Activated T-cell treated with anti-CD3 and anti-CD28 coated beads for 4 hours (primary cell): ENCODE data around the gene TUBD1.
"Not testable (repeated sequence)": the region's sequence is repeated elsewhere in the genome, so short reads cannot be mapped to it uniquely, and the experiment has no call there.

ENCODE experiments used
- DNase-seq: peaks from one replicate; pipeline ENCODE4 v3.0.0-alpha.2; 2020

TUBD1 gene

DNA sequence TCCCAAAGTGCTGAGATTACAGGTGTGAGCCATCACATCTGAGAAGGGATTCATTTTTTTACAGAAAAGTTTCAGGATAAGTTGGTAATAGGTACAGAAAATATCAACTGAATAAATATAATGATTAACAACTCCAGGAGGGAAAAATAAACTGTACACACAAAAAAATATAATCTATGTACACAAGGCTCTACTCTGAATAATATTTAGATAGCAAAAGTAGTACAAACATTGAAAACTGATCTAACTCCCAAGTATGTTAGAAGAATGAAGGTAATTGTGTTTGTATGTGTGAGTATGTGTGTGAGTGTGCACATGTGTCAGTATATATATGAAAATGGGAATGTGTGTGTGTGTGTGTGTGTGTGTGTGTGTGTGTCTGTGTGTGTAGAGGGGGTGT, 20.4 kb downstream of the TUBD1 start:
- no peak for DNase-seq

DNA sequence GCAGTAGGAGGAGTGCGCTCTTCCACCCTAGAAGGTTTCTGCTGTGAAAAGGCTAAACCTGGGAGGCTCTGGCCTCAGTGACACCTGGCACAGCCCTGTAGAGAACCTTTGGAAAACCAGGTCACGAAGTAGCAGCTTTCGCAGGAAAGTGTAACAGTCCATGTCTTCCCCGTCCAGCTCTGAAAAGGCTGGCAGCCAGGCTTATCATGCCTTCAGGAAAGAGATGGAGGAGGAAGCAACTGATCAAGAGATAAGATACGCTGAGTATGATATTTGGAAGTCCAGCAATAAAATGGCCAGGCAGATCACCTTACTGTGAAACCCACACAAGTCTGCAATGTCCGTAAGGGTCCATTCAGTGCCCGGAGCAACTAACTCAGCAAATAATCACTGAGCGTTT, 22.3 kb downstream of the TUBD1 start:
- no peak for DNase-seq

DNA sequence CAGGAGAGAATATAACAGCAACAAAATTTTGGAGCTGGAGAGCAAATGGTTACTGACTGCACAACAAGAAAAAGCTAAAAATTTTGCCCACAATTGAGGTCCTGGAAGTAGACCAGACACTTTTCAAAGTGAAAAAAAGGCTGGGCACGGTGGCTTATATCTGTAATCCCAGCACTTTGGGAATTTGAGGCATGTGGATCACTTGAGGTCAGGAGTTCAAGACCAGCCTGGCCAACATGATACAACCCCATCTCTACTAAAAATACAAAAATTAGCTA, 22.9 kb downstream of the TUBD1 start:
- no peak for DNase-seq

DNA sequence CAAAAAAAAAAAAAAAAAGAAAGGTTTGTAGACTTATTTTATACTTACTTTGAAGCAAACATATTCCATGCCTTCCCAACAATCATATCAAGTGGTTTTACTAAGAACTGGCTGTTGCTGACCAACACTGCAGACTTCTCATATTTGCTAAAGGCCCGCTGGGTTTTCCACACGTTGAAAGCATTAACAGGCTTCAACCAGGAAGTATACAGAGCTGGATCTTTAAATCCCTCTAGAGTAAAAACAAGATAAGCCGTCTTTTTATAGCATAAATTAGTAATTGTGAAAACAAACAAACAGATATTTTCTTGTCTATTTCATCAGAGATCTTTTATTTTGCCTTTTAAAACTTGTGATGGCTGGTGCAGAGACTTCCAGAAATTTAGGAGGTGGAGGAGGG, 29.1 kb downstream of the TUBD1 start:
- no peak for DNase-seq

DNA sequence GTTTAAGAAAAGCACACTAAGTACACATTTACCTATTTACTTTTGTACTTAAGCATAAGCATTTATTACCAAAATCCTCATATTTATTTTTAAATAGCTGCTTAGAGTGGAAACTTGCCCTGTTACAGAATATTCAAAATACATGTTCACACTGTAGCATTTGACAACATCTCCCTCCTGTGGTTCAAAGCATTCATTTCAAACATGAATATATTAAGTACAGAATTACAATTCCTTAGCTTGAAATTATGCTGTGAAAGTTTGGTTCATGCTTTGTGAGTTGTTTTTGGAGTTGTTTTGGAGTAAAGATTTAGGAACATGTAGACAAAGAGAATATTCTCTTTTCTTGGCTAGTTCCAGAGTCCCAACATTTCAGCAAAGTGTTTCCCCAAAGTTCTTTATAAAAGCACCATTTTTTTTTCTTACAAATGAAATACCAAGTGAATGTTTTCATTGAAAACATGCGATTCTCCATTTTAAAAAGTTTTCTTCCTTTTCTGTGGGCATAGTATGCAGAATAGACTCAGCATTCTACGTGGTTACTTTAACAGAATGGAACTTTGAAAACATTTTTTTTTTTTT, 33.2 kb downstream of the TUBD1 start:
- no peak for DNase-seq

DNA sequence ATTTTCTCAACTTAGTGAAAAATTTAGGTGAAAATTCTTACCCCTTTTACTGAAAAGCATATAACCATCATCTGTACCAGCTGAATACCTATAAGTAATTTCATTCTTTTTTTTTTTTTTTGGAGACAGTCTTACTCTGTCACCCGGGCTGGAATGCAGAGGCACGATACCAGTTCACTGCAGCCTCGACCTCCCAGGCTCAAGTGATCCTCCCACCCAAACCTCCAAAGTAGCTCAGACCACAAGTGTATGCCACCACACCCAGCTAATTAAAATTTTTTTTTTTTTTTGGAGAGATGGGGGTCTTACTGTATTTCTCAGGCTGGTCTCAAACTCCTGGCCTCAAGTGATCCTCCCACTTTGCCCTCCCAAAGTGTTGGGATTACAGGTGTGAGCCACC, 33.8 kb downstream of the TUBD1 start:
- no peak for DNase-seq

DNA sequence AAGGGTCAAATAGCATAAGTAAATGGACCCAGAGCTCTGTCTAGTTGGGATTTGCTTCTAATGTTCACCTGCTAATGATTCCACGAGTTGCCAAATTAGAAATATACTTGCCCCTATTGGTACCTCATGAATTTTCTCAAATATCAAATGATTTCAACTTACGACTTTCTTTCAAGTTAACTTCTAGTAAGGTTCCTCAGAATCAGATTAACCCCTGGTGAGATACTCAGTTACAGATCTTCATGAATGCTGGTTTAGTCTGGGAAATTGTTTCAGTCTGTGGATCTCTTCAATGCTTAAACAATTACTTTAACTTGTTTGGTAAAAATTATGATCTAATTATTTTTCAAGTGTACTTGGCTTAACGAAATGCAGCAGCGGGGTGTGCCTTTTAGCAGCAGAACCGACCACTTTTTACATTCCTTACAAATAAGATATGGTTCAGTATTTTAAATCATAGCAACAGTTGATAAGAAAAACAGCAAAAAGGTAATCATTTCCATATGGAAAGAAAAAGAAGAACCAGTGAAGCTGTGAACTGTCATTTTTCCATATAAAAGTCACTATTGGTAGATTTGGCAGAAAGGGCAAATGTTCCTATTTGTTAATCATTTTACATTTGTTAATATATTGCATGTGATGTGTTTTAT, 34.5 kb downstream of the TUBD1 start:
- DNase-seq: no peak

DNA sequence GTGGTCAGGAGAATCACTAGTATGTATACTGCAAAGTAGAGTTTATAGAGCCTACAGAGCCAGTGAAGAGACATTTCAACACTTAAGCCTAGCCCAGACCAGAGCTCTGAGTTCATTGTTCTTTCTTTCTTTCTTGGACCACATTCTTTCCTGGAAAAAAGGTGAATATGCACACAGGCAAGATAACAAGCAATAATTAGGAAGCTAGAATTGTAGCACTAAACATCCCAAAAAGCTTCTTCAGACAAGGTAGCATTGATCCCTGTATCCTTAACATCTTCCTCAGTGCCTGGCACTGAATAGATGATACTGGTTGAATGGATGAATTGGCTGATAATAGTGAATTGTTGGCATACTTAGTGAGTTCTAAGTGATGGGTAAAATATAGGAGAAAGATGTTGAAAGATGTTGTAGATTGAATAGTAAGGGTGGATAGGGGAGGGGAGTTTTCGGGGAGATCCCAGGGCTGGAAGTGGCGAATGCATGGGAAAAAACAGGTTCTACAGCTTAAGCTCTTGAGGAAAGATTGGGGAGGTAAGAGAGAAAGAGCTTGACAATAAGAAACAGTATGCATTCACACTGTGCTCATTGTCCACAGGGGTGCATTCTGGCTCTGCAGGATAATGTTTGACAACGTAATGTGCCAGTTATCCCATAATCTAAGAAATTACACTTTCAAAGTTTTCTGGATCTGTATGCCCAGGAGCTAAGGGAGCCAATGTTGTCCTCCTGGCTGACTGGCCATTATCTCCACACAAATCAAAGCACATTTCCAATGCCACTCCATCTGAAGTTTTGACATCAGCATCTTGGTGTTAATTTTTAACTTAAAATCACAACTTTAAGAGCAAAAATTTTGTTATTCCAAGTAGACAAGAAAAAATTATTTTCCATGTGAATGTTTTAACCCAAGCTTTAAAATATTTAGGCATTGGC, 35.6 kb downstream of the TUBD1 start:
- no peak for DNase-seq

DNA sequence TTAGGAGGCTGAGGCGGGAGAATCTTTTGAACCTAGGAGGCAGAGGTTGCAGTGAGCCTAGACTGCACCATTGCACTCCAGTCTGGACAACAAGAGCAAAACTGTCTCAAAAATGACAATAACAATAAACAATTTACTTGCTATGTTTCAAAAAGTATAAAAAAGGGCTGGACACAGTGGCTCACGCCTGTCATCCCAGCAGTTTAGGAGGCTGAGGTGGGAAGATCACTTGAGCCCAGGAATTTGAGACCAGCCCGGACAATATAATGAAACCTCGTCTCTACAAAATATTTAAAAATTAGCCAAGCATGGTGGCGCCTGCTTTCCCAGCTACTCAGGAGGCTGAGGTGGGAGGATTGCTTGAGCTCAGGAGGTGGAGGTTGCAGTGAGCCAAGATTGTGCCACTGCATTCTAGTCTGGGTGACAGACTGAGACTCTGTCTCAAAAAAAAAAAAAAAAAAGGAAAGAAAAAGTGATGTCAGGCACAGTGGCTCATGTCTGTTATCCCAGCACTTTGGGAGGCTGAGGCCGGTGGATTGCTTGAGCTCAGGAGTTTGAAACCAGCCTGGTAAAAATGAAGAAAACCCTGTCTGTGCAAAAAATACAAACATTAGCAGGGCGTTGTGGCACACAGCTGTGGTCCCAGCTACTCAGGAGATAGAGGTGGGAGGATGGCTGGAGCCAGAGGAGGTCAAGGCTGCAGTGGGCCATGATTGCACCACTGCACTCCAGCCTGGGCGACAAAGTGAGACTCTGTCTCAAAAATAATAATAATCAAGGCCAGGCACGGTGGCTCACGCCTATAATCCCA, 38.6 kb downstream of the TUBD1 start:
- DNase-seq: not testable (repeated sequence)

DNA sequence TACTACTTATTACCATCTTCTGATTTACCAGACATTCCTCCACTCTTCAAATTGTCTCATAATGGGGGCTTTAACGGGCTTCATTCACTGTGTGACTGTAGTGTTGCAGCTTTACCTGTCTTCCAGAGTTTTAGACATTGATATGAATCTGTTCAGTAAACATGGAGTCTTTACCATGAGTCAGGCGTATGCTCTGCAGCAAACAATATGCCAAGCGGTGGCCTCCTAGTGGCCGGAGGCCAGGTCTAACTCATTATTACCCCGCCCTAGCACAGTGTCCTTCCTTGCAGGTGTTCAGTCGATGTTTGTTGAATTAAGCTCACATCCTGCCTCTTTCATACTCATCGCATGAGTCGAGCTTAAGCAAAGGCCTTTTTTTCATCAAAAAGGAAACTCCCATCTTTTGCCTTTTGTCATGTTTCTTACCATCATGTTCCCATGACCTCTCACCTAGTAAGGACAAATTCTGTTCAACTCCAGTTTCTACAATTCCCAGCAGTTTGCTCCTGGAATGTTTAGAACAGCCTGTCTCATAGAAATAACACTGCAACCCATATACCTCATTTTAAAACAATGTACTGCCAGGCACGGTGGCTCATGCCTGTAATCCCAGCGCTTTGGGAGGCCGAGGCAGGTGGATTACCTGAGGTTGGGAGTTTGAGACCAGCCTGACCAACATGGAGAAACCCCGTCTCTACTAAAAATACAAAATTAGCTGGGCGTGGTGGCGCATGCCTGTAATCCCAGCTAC, 39.4 kb downstream of the TUBD1 start:
- DNase-seq: peak; percentile 41

DNA sequence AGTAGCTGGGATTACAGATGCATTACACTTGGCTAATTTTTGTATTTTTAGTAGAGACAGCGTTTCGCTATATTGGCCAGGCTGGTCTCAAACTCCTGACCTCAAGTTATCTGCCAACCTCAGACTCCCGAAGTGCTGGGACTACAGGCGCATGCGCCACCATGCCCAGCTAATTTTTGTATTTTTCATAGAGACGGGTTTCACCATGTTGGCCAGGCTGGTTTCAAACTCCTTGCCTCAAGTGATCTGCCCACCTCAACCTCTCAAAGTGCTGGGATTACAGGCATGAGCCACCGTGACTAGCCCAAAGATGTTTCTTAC, 39.9 kb downstream of the TUBD1 start:
- DNase-seq: not testable (repeated sequence)

DNA sequence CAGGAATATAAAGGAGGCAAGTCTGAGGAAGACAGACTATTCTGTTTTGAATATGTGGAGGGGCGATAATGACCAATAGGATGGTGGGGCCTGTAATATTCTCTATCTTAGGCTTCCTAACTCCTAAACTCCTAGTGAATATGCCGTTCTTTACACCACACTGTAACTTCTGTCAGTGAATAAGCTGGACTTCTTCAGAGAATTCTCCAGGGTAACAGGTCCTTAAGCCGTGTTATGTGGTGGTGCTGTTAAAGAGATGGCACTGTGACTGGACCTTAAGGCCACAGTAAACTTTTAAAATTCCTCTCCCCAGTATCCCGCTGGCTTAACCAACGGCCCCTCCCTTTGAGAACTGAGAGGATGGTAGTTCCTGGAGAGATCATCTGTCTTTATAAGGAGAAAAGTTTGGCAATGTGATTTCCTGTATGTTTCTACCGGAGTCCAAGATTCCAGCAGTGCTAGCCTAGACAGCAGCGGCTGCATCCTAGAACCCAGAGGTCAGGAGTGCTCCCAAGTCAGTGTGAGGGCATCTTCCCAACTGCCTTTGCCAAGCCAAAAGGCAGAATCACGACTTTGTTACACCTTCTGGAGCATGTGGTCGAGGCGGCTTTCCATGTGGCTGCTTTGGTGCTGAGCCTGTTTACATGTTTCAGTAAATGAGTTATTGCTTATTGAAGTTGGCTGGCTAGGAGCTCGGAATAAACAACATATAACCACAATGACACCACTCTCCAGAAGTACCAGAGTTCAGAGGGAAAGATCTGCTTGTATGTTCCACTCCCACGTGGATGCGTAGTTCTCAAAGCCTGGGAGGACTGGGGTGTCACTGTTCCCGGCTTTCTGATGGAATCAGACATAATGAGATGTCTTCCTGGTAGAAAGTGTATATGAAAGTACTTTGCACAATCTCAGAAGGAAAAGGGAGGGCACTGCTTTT, 41.0 kb downstream of the TUBD1 start:
- no peak for DNase-seq

DNA sequence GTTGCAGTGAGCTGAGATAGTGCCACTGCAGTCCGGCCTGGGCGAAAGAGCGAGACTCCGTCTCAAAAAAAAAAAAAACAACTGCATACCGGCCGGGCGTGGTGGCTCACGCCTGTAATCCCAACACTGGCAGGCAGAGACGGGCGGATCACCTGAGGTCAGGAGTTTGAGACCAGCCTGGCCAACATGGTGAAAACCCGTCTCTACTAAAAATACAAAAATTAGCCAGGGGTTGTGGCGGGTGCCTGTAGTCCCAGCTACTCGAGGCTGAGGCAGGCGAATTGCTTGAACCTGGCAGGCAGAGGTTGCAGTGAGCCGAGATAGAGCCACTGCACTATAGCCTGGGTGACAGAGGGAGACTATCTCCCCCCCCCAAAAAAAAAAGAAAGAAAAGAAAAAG, 42.4 kb downstream of the TUBD1 start:
- DNase-seq: not testable (repeated sequence)

DNA sequence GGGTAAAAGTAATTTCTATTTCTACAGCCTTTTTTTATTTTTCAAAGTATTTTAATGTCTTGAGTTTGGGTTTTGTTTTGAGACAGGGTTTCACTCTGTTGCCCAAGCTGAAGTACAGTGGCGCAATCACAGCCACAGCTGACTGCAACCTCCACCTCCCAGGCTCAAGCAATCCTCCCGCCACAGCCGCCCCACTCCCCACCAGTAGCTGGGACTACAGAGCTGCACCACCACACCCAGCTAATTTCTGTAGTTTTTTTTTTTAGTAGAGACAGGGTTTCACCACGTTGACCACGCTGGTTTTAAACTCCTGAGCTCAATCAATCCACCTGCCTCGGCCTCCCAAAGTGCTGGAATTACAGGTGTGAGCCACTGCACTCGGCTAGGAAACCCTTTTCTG, 44.0 kb downstream of the TUBD1 start:
- DNase-seq: no peak

DNA sequence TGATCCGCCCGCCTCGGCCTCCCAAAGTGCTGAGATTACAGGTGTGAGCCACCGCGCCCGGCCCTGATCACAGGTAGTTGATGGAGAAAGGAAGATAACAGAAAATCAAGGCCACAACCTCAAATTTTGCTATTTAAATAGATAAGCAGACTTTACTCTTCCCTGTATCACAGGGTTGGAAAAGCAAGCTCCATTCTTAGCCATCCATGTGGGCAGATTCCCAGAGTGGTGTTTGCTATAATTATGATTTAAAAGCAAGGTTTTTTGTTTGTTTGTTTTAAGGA, 44.4 kb downstream of the TUBD1 start:
- no peak for DNase-seq

DNA sequence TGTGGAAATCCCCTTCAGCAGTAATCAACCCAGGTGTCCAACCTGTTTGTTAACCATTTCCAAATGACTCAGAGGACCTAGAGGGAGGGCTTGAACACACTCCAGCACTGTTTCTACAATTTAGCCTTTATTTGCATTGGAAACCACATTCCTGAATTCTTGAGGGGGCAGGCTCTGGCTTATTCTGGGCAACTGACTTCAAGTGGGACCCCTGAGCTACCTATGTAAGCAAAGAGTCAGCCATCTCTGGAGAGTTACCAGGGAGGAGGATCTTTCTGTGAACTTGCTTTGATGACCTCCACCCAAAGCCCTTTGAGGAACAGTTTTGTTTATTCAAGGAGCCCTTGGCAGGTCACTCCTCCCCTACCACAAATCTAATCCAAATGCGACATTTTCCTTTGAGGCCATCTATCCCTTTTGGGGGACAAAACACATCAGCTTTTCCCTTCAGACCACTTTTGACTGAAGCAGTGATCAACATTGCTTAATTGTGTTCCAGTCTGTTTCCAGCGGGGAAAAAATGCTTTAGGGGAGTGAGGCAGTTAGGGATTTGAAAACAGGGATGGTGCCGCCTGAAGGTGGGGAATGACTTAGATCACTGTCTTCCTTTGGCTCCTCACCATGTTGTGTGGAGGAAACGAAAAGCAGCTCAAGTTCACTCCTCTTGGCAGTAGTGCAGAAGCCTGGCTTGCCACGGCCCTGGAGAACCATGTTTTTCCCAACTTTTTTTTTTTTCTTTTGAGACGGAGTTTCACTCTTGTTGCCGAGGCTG, 46.2 kb downstream of the TUBD1 start:
- no peak for DNase-seq

DNA sequence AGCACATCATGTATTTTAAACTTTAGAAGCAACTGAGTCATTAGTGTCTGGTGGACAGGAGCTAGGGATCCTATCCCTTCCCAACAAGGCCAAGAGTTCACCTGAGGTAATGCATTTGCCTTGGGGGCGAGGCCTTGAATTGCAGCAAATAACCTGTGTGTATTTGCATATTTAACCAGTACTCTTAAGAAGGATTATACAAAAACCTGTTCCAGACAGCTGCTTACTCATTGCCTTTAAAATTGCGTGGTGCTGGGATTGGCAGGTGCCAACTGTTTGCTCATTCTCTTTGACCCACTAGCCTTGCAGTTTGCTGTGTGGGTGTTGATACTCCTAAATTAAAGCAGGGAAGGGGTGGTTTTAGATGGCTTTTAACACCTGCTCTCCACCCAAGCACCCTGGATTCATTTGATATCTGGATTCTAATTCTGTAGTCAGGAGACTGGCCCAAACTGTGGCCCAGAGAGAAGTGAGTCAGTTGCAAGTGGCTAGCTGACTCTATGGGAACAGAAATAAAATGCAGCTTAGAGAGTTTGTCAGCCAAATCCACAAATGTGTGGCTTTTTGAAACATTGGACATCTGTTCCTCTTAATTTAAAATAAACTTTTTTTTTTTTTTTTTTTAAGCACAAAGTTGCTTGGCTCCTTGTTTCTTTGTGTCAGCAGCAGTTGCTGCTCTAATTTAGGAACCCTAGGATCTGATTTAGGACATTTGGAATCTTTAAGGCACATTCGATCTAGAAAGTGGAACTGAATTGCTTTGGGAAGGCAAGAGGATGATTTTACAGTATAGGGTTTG, 46.9 kb downstream of the TUBD1 start:
- no peak for DNase-seq

DNA sequence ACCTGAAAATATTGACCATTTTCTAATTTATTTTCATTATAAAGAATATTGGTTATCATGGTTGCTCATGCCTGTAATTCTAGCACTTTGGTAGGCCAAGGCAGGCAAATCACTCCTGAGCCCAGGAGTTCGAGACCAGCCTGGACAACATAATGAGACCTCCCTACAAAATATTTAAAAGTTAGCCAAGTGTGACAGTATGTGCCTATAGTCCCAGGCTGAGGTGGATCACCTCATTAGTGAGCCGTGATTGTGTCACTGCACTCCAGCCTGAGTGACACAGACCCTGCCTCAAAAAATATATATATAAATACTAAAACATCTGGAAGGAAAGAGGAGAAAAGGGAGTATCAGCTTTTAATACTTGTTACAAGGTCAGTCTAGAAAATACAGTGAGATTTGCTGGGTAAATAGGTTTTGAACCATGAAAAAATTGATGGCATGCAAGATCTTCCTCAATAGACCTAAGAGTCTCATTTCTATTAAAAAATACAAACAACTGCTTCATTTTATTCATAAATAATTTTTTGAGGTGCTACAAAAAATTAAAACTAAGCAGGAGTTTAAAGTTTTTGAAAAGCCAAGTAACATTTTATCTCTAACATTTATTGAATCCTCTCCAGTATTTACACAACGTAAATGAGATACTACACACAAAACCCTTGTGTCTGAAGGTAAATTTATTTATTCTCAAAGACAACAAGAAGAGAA, 47.7 kb downstream of the TUBD1 start:
- no peak for DNase-seq

DNA sequence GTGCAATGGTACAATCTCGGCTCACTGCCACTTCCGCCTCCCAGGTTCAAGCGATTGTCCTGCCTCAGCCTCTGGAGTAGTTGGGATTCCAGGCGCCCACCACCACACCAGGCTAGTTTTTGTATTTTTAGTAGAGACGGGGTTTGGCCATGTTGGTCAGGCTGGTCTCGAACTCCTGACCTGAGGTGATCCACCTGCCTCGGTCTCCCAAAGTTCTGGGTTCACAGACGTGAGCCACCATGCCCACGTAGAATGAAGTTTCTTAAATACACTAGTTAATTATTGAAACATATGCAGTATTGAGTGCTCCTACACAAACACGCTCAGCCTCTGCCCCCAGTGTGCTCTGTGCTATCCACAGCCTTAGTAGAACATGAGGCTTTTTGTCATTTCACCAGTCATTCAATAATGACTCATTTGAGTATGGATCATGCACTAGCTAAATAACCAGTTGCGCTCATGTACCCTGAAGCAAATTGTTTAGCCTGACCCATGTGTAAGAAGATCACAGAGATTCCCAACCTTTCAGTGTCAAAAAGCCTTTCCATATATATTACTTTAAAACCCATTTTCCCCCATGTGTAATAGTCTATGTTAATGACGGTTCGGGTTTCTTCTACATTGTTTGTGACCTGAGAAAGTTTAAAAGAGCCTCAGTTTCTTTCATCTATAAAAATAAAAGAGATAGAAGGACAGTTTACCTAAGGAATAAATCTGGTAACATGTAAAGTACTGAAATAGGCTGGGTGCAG, 49.7 kb downstream of the TUBD1 start:
- DNase-seq: peak; percentile 72
